ENCODE results near the gene TEPSIN.

DNA sequence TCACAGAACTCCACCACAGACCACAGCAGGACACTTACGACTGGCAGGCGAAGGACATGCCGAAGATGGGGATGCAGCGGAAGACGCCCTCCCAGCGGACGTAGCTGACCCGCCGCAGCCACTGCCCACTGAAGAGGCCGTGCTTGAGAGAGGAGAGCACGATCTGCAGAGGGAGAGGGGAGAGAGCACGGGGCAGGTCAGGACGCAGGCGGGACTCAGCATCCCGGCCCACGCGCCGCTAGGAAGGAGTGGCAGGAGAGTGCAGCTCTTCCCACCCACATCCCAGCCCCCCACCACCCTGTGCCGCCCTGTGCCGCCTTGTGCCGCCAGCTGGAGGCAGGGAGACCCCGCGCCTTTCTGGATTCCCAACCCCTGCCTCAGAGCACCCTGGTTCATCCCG lies 41.7 kb upstream of the TEPSIN start:
- no peak for TF ChIP-seq RAD21 (IDR thresholded peaks at IDR 0.05)
- no peak for TF ChIP-seq JUND (IDR thresholded peaks at IDR 0.05)
- TF ChIP-seq, protein P1, sequence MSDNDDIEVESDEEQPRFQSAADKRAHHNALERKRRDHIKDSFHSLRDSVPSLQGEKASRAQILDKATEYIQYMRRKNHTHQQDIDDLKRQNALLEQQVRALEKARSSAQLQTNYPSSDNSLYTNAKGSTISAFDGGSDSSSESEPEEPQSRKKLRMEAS (IDR thresholded peaks at IDR 0.05): no peak
- TF ChIP-seq, protein P2, sequence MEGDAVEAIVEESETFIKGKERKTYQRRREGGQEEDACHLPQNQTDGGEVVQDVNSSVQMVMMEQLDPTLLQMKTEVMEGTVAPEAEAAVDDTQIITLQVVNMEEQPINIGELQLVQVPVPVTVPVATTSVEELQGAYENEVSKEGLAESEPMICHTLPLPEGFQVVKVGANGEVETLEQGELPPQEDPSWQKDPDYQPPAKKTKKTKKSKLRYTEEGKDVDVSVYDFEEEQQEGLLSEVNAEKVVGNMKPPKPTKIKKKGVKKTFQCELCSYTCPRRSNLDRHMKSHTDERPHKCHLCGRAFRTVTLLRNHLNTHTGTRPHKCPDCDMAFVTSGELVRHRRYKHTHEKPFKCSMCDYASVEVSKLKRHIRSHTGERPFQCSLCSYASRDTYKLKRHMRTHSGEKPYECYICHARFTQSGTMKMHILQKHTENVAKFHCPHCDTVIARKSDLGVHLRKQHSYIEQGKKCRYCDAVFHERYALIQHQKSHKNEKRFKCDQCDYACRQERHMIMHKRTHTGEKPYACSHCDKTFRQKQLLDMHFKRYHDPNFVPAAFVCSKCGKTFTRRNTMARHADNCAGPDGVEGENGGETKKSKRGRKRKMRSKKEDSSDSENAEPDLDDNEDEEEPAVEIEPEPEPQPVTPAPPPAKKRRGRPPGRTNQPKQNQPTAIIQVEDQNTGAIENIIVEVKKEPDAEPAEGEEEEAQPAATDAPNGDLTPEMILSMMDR (IDR thresholded peaks at IDR 0.05; ENCODE audit: low read depth, low read length, missing input control): no peak
- TF ChIP-seq SP1 (IDR thresholded peaks at IDR 0.05): no peak
- no peak for TF ChIP-seq GABPA (IDR thresholded peaks at IDR 0.05 in 1 of 2, conservative IDR thresholded peaks at IDR 0.05 in 1 of 2)
- TF ChIP-seq, protein P3, sequence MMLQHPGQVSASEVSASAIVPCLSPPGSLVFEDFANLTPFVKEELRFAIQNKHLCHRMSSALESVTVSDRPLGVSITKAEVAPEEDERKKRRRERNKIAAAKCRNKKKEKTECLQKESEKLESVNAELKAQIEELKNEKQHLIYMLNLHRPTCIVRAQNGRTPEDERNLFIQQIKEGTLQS (IDR thresholded peaks at IDR 0.05): no peak
